ENCODE results near the gene EIF3F. TPM values are rescaled to one million over a fixed set of nuclear protein-coding genes. Genes with fewer than 3 reads are reported as not detected.

EIF3F gene
- total RNA-seq, 1 donor from 2014 or later, result 515 TPM

DNA sequence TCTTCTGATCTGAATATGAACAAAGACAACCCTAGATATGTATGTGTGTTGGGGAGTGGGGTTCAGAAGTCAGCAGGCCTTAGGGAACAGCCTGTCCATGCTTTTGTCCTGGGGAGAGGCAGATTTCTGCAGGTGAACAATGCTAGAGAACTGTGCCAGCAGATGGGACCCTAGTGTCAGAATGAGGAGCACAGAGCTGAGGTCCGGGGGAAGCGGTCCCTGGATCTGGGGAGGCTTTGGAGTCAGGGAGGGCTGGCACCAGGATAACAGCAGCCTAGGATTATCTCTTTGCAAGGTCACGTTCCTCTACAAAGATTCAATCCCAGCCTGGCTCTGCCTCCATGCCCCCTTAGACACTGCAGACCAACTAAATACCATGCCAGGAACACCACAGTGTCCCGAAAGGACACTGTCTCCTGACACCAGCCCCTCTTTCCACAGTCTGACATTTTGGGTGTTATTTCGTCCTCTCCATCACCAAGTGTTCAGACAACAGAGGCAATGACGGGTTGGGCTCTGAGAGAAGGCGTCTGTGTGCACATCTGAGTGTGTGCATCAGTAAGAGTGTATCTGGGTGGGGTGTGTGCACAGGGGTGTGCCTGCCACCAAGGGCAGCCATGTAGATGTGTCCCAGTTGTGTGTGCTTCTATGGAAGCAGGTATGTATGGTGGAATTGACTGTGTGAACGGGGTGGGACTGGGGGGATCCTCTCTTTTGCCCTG is 43.5 kb downstream of the EIF3F start:
- no peaks in the 10 kb centered on the region for H3K9me3 Mint-ChIP-seq (ENCODE audit: unreplicated experiment)
- peaks cover 6% of the 10 kb centered on the region for H3K27me3 Mint-ChIP-seq (ENCODE audit: unreplicated experiment)
- no peaks in the 10 kb centered on the region for H3K36me3 Mint-ChIP-seq (ENCODE audit: low read depth, unreplicated experiment)
- no peak for TF ChIP-seq CTCF (IDR thresholded peaks at IDR 0.05; ENCODE audit: unreplicated experiment)
- H3K4me1 Mint-ChIP-seq (ENCODE audit: unreplicated experiment), result peaks cover 11% of the 10 kb centered on the region
- no peak overlapping the region for H3K27ac Mint-ChIP-seq (ENCODE audit: unreplicated experiment)
- no peak for DNase-seq (ENCODE audit: low spot score)
- no peak overlapping the region for H3K4me3 Mint-ChIP-seq (ENCODE audit: unreplicated experiment)

DNA sequence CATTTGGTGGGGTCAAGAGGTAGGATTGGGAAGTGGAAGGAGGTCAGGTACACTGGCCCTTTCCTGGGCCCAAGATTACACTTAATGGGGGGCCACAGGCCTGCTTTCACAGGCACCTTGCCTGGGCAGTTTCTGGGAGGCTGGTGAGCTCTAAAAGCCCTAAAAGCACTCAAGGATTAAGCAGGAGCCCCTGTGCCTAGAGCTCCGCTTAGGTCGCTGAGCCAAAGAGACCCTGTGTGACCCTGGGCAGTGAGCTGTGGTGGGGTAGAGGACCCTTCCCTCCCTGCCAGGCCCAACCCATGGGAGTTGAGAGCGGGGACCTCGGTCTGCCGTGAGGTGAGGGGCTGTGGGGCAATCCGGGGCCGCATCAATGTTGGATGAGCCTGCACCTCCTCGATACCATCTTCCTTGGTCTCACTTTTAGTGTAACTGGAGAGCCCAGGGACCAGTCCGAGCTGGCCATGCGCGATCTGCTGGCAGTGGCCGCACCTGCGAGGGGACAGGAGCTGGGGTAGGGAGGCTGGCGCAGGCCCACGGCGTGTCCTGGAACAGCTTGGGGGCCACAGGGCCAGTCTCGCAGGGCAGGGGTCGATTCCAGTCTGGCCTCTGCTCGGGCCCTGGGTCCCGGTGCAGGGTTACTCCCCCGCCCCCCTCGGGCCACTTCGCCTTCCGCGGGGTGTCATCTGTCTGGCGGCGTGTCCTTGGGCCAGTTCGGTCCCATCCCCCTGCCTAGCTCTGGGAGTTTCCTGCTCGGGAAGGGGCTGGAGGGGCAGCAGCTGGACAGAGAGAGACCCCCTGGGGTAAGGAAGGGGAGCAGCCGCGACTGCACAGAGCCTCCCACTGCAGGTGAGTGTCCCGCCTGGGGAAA is 44.3 kb downstream of the EIF3F start:
- Mint-ChIP-seq H3K4me3 (ENCODE audit: unreplicated experiment) (no peak overlapping the region), H3K27me3 (ENCODE audit: unreplicated experiment) (peaks cover 9% of the 10 kb centered on the region), H3K27ac (ENCODE audit: unreplicated experiment) (no peak overlapping the region), H3K36me3 (ENCODE audit: low read depth, unreplicated experiment) (no peaks in the 10 kb centered on the region), H3K9me3 (ENCODE audit: unreplicated experiment) (no peaks in the 10 kb centered on the region), H3K4me1 (ENCODE audit: unreplicated experiment) (peaks cover 14% of the 10 kb centered on the region)
- DNase-seq (ENCODE audit: low spot score), result no peak
- TF ChIP-seq CTCF (IDR thresholded peaks at IDR 0.05; ENCODE audit: unreplicated experiment), result no peak

DNA sequence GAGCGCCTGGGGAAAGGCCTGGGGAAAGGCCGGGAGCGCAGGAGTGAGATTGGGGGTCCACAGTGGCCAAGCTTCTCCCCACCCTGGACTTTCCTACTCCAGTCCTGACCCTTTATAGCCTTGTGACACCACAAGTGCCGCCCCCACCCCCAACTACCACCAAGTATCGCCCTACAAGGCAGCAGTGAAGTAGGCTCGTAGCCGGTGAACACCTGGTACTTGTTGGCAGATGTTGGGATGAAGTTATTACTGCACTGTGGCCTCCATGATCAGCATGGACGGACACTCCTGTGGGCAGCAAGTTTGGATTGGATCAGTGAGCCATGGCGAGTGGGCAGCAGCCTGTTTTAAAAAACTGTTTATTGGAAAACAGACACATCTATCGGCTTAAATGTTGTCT is 45.0 kb downstream of the EIF3F start:
- no peaks in the 10 kb centered on the region for H3K36me3 Mint-ChIP-seq (ENCODE audit: low read depth, unreplicated experiment)
- peaks cover 20% of the 10 kb centered on the region for H3K4me1 Mint-ChIP-seq (ENCODE audit: unreplicated experiment)
- H3K27ac Mint-ChIP-seq (ENCODE audit: unreplicated experiment), result no peak overlapping the region
- no peaks in the 10 kb centered on the region for H3K9me3 Mint-ChIP-seq (ENCODE audit: unreplicated experiment)
- no peak overlapping the region for H3K4me3 Mint-ChIP-seq (ENCODE audit: unreplicated experiment)
- no peak for TF ChIP-seq CTCF (IDR thresholded peaks at IDR 0.05; ENCODE audit: unreplicated experiment)
- H3K27me3 Mint-ChIP-seq (ENCODE audit: unreplicated experiment), result peaks cover 10% of the 10 kb centered on the region
- no peak for DNase-seq (ENCODE audit: low spot score)

GRCh38 chr11:8032576-8033304 is 45.6 kb downstream of the EIF3F start:
- no peak for TF ChIP-seq CTCF (IDR thresholded peaks at IDR 0.05; ENCODE audit: unreplicated experiment)

More at GRCh38 chr11:8032576-8033304, 45.6 kb downstream of the EIF3F start:
- Mint-ChIP-seq H3K4me1 (ENCODE audit: unreplicated experiment) (peaks cover 22% of the 10 kb centered on the region), H3K27ac (ENCODE audit: unreplicated experiment) (no peak overlapping the region), H3K27me3 (ENCODE audit: unreplicated experiment) (peaks cover 14% of the 10 kb centered on the region), H3K4me3 (ENCODE audit: unreplicated experiment) (no peak overlapping the region), H3K9me3 (ENCODE audit: unreplicated experiment) (no peaks in the 10 kb centered on the region), H3K36me3 (ENCODE audit: low read depth, unreplicated experiment) (no peaks in the 10 kb centered on the region)
- no peak for DNase-seq (ENCODE audit: low spot score)
